GM23338 (cell line): ENCODE data around the gene KRT2. TPM values are rescaled to one million over a fixed set of nuclear protein-coding genes. Genes with fewer than 3 reads are reported as not detected.

Experiments
- ATAC-seq: fragments of 200-7000 bp; cut with Tn5 transposase; 3 replicates; pipeline ENCODE4 v1.9.1; 2020
- DNase-seq: peaks from one replicate; pipeline ENCODE4 v3.0.0-alpha.2; 2015; ENCODE audit warnings: low spot score
- H2AFZ ChIP-seq: fragments of 200-600 bp; sonication (generic); 2 replicates; pipeline ENCODE4 v1.8.0; 2016; ENCODE audit warnings: antibody characterized with exemption, mild to moderate bottlenecking, moderate library complexity
- H3F3A ChIP-seq: fragments of 200-600 bp; sonication (generic); replicated peaks from 2 replicates; pipeline ENCODE4 v1.8.0; 2017; ENCODE audit warnings: antibody characterized with exemption, mixed run types, low read depth
- H3K27ac ChIP-seq: fragments of 200-600 bp; sonication (generic); 2 replicates; pipeline ENCODE4 v1.6.1; 2016; ENCODE audit warnings: low read depth
- H3K27me3 ChIP-seq: fragments of 200-600 bp; sonication (generic); 2 replicates; pipeline ENCODE4 v1.8.0; 2016; ENCODE audit warnings: mild to moderate bottlenecking, mixed run types, moderate library complexity; ENCODE audit not compliant: insufficient read depth
- H3K36me3 ChIP-seq: fragments of 200-600 bp; sonication (generic); 2 replicates; pipeline ENCODE4 v1.8.0; 2016; ENCODE audit warnings: mild to moderate bottlenecking; ENCODE audit not compliant: insufficient read depth
- H3K4me1 ChIP-seq: fragments of 200-600 bp; sonication (generic); 2 replicates; pipeline ENCODE4 v1.8.0; 2016; ENCODE audit warnings: mild to moderate bottlenecking, moderate library complexity; ENCODE audit not compliant: insufficient read depth
- H3K4me2 ChIP-seq: fragments of 200-600 bp; sonication (generic); 2 replicates; pipeline ENCODE4 v1.7.1; 2017; ENCODE audit warnings: mixed run types
- H3K4me3 ChIP-seq: fragments of 200-600 bp; sonication (generic); 2 replicates; pipeline ENCODE4 v1.6.1; 2016; ENCODE audit warnings: mixed run types
- H3K79me2 ChIP-seq: fragments of 200-600 bp; sonication (generic); replicated peaks from 2 replicates; pipeline ENCODE4 v1.8.0; 2017; ENCODE audit warnings: mild to moderate bottlenecking; ENCODE audit not compliant: insufficient read depth
- H3K9me2 ChIP-seq: fragments of 200-600 bp; sonication (generic); 2 replicates; pipeline ENCODE4 v1.8.0; 2017; ENCODE audit not compliant: insufficient read depth
- H4K20me1 ChIP-seq: fragments of 200-600 bp; sonication (generic); replicated peaks from 2 replicates; pipeline ENCODE4 v1.8.0; 2017; ENCODE audit warnings: mild to moderate bottlenecking; ENCODE audit not compliant: insufficient read depth
- H3K27ac Mint-ChIP-seq: 2 replicates; pipeline ENCODE4 v1.8.0; 2020; ENCODE audit warnings: inconsistent platforms, mild to moderate bottlenecking, moderate library complexity, mixed read lengths
- H3K27me3 Mint-ChIP-seq: 3 replicates; pipeline ENCODE4 v1.8.0; 2022; ENCODE audit warnings: low read depth, mild to moderate bottlenecking, moderate library complexity, mixed read lengths, inconsistent platforms; ENCODE audit not compliant: insufficient read depth, poor library complexity
- H3K36me3 Mint-ChIP-seq: 3 replicates; pipeline ENCODE4 v1.8.0; 2021; ENCODE audit warnings: low read depth, mild to moderate bottlenecking, inconsistent platforms, moderate library complexity, mixed read lengths
- H3K4me1 Mint-ChIP-seq: 3 replicates; pipeline ENCODE4 v1.8.0; 2020; ENCODE audit warnings: mild to moderate bottlenecking, inconsistent platforms, mixed read lengths
- H3K4me3 Mint-ChIP-seq: 3 replicates; pipeline ENCODE4 v1.8.0; 2021; ENCODE audit warnings: moderate library complexity, mild to moderate bottlenecking, inconsistent platforms, mixed read lengths
- H3K9me3 Mint-ChIP-seq: 3 replicates; pipeline ENCODE4 v1.8.0; 2020; ENCODE audit warnings: moderate library complexity, mild to moderate bottlenecking, inconsistent platforms, mixed read lengths
- CREB1 ChIP-seq: fragments of 250-450 bp; sonication (Bioruptor Pico); IDR thresholded peaks from 2 replicates; pipeline ENCODE4 v1.5.0; 2020; ENCODE audit warnings: low read depth, mild to moderate bottlenecking, moderate library complexity
- EZH2 ChIP-seq: fragments of 200-600 bp; sonication (generic); IDR thresholded peaks from one replicate; pipeline ENCODE4 v1.8.0; 2017; ENCODE audit warnings: antibody characterized with exemption, mild to moderate bottlenecking, low read depth; ENCODE audit not compliant: unreplicated experiment
- EZH2phosphoT487 ChIP-seq: fragments of 200-600 bp; sonication (generic); IDR thresholded peaks from one replicate; pipeline ENCODE4 v1.8.1; 2018; ENCODE audit warnings: antibody characterized with exemption; ENCODE audit not compliant: unreplicated experiment
- JUNB ChIP-seq: IDR thresholded peaks from one replicate; pipeline ENCODE4 v1.6.1; 2016; ENCODE audit warnings: antibody characterized with exemption; ENCODE audit not compliant: unreplicated experiment
- NANOG ChIP-seq: IDR thresholded peaks from 2 replicates; pipeline ENCODE4 v1.6.1; 2016; ENCODE audit warnings: antibody characterized with exemption, borderline replicate concordance
- POLR2AphosphoS5 ChIP-seq: IDR thresholded peaks from 2 replicates; pipeline ENCODE4 v1.6.1; 2016; ENCODE audit warnings: antibody characterized with exemption, low read depth
- STAT1 ChIP-seq: IDR thresholded peaks from one replicate; pipeline ENCODE4 v1.6.1; 2016; ENCODE audit warnings: antibody characterized with exemption; ENCODE audit not compliant: unreplicated experiment
- ZNF114 ChIP-seq: fragments of 250-450 bp; sonication (Bioruptor Pico); IDR thresholded peaks from 2 replicates; pipeline ENCODE4 v1.5.0; 2020; ENCODE audit warnings: mild to moderate bottlenecking, moderate library complexity
- ZNF331 ChIP-seq: fragments of 250-450 bp; sonication (Bioruptor Pico); IDR thresholded peaks from 2 replicates; pipeline ENCODE4 v1.5.0; 2020; ENCODE audit warnings: low read depth, mild to moderate bottlenecking, moderate library complexity
- polyA plus RNA-seq: library from polyadenylated mRNA; unstranded; fragments of >200 nt; fragmentation: Nextera tagmentation; extraction: Ambion mirVana; gene quantifications from 2 replicates; pipeline ENCODE4 v1.2.1, GENCODE V29; 2016
- total RNA-seq: library from RNA; depleted of rRNA; stranded (reverse); fragments of >200 nt; shearing (Covaris generic); gene quantifications from 2 replicates; pipeline ENCODE4 v1.2.3, GENCODE V29; 2014
- TF ChIP-seq, protein P1 (sequence below): fragments of 250-450 bp; sonication (Bioruptor Pico); IDR thresholded peaks from 2 replicates; pipeline ENCODE4 v1.5.0; 2020; ENCODE audit warnings: mild to moderate bottlenecking, moderate library complexity
- TF ChIP-seq, protein P2 (sequence below): IDR thresholded peaks from 2 replicates; pipeline ENCODE4 v1.6.1; 2016; ENCODE audit warnings: antibody characterized with exemption
- TF ChIP-seq, protein P3 (sequence below), 2 experiments: fragments of 200-600 bp in 1 of 2; sonication (generic) in 1 of 2; conservative IDR thresholded peaks; 2 replicates each; pipeline versions ENCODE4 v1.5.1 to v1.6.1; 2016 to 2017; ENCODE audit warnings: antibody characterized with exemption in 2 of 2, low read depth in 2 of 2, mild to moderate bottlenecking in 2 of 2, moderate library complexity in 1 of 2
- TF ChIP-seq, protein P4 (sequence below): IDR thresholded peaks from one replicate; pipeline ENCODE4 v1.6.1; 2018; ENCODE audit warnings: antibody characterized with exemption; ENCODE audit not compliant: unreplicated experiment

The KRT2 gene
- total and polyA plus RNA-seq, 2 experiments from 2014 or later, result not detected

- DNase-seq (no peak), ATAC-seq (no peak)
- H3K4me3 Mint-ChIP-seq, result no peak overlapping the region
- Histone ChIP-seq H3K4me1 (peaks cover 9% of the 10 kb centered on the region), H3K27ac (no peak overlapping the region), H2AFZ (peak overlapping the region; percentile 100), H4K20me1 (no peaks in the 10 kb centered on the region), H3K9me2 (no peaks in the 10 kb centered on the region), H3K4me3 (no peak overlapping the region), H3K27me3 (peaks cover 28% of the 10 kb centered on the region), H3F3A (no peaks in the 10 kb centered on the region), H3K36me3 (no peaks in the 10 kb centered on the region), H3K4me2 (no peak overlapping the region), H3K79me2 (no peaks in the 10 kb centered on the region)
- no peaks in the 10 kb centered on the region for H3K9me3 Mint-ChIP-seq
- no peak overlapping the region for H3K27ac Mint-ChIP-seq
- TF ChIP-seq JUNB (no peak), EZH2 (no peak), ZNF114 (CRISPR knock-in tag) (no peak), CREB1 (CRISPR knock-in tag) (no peak), NANOG (no peak), ZNF331 (CRISPR knock-in tag) (no peak), EZH2phosphoT487 (no peak), POLR2AphosphoS5 (no peak), STAT1 (no peak)
- TF ChIP-seq, protein P1, sequence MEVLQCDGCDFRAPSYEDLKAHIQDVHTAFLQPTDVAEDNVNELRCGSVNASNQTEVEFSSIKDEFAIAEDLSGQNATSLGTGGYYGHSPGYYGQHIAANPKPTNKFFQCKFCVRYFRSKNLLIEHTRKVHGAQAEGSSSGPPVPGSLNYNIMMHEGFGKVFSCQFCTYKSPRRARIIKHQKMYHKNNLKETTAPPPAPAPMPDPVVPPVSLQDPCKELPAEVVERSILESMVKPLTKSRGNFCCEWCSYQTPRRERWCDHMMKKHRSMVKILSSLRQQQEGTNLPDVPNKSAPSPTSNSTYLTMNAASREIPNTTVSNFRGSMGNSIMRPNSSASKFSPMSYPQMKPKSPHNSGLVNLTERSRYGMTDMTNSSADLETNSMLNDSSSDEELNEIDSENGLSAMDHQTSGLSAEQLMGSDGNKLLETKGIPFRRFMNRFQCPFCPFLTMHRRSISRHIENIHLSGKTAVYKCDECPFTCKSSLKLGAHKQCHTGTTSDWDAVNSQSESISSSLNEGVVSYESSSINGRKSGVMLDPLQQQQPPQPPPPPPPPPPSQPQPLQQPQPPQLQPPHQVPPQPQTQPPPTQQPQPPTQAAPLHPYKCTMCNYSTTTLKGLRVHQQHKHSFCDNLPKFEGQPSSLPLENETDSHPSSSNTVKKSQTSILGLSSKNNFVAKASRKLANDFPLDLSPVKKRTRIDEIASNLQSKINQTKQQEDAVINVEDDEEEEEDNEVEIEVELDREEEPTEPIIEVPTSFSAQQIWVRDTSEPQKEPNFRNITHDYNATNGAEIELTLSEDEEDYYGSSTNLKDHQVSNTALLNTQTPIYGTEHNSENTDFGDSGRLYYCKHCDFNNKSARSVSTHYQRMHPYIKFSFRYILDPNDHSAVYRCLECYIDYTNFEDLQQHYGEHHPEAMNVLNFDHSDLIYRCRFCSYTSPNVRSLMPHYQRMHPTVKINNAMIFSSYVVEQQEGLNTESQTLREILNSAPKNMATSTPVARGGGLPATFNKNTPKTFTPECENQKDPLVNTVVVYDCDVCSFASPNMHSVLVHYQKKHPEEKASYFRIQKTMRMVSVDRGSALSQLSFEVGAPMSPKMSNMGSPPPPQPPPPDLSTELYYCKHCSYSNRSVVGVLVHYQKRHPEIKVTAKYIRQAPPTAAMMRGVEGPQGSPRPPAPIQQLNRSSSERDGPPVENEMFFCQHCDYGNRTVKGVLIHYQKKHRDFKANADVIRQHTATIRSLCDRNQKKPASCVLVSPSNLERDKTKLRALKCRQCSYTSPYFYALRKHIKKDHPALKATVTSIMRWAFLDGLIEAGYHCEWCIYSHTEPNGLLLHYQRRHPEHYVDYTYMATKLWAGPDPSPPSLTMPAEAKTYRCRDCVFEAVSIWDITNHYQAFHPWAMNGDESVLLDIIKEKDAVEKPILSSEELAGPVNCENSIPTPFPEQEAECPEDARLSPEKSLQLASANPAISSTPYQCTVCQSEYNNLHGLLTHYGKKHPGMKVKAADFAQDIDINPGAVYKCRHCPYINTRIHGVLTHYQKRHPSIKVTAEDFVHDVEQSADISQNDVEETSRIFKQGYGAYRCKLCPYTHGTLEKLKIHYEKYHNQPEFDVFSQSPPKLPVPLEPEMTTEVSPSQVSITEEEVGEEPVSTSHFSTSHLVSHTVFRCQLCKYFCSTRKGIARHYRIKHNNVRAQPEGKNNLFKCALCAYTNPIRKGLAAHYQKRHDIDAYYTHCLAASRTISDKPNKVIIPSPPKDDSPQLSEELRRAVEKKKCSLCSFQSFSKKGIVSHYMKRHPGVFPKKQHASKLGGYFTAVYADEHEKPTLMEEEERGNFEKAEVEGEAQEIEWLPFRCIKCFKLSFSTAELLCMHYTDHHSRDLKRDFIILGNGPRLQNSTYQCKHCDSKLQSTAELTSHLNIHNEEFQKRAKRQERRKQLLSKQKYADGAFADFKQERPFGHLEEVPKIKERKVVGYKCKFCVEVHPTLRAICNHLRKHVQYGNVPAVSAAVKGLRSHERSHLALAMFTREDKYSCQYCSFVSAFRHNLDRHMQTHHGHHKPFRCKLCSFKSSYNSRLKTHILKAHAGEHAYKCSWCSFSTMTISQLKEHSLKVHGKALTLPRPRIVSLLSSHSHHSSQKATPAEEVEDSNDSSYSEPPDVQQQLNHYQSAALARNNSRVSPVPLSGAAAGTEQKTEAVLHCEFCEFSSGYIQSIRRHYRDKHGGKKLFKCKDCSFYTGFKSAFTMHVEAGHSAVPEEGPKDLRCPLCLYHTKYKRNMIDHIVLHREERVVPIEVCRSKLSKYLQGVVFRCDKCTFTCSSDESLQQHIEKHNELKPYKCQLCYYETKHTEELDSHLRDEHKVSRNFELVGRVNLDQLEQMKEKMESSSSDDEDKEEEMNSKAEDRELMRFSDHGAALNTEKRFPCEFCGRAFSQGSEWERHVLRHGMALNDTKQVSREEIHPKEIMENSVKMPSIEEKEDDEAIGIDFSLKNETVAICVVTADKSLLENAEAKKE (CRISPR knock-in tag), result no peak
- TF ChIP-seq, protein P2, sequence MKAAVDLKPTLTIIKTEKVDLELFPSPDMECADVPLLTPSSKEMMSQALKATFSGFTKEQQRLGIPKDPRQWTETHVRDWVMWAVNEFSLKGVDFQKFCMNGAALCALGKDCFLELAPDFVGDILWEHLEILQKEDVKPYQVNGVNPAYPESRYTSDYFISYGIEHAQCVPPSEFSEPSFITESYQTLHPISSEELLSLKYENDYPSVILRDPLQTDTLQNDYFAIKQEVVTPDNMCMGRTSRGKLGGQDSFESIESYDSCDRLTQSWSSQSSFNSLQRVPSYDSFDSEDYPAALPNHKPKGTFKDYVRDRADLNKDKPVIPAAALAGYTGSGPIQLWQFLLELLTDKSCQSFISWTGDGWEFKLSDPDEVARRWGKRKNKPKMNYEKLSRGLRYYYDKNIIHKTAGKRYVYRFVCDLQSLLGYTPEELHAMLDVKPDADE, result no peak
- TF ChIP-seq, protein P3, sequence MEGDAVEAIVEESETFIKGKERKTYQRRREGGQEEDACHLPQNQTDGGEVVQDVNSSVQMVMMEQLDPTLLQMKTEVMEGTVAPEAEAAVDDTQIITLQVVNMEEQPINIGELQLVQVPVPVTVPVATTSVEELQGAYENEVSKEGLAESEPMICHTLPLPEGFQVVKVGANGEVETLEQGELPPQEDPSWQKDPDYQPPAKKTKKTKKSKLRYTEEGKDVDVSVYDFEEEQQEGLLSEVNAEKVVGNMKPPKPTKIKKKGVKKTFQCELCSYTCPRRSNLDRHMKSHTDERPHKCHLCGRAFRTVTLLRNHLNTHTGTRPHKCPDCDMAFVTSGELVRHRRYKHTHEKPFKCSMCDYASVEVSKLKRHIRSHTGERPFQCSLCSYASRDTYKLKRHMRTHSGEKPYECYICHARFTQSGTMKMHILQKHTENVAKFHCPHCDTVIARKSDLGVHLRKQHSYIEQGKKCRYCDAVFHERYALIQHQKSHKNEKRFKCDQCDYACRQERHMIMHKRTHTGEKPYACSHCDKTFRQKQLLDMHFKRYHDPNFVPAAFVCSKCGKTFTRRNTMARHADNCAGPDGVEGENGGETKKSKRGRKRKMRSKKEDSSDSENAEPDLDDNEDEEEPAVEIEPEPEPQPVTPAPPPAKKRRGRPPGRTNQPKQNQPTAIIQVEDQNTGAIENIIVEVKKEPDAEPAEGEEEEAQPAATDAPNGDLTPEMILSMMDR (conservative IDR thresholded peaks at IDR 0.05; ENCODE audit: low read depth in 2 of 2), result no peak
- TF ChIP-seq, protein P4, sequence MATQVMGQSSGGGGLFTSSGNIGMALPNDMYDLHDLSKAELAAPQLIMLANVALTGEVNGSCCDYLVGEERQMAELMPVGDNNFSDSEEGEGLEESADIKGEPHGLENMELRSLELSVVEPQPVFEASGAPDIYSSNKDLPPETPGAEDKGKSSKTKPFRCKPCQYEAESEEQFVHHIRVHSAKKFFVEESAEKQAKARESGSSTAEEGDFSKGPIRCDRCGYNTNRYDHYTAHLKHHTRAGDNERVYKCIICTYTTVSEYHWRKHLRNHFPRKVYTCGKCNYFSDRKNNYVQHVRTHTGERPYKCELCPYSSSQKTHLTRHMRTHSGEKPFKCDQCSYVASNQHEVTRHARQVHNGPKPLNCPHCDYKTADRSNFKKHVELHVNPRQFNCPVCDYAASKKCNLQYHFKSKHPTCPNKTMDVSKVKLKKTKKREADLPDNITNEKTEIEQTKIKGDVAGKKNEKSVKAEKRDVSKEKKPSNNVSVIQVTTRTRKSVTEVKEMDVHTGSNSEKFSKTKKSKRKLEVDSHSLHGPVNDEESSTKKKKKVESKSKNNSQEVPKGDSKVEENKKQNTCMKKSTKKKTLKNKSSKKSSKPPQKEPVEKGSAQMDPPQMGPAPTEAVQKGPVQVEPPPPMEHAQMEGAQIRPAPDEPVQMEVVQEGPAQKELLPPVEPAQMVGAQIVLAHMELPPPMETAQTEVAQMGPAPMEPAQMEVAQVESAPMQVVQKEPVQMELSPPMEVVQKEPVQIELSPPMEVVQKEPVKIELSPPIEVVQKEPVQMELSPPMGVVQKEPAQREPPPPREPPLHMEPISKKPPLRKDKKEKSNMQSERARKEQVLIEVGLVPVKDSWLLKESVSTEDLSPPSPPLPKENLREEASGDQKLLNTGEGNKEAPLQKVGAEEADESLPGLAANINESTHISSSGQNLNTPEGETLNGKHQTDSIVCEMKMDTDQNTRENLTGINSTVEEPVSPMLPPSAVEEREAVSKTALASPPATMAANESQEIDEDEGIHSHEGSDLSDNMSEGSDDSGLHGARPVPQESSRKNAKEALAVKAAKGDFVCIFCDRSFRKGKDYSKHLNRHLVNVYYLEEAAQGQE, result no peak
- no peaks in the 10 kb centered on the region for H3K36me3 Mint-ChIP-seq
- H3K4me1 Mint-ChIP-seq, result peaks cover 8% of the 10 kb centered on the region
- H3K27me3 Mint-ChIP-seq, result peaks cover 30% of the 10 kb centered on the region
These were observed 37.9 kb upstream of the KRT2 start for GRCh38 chr12:52689936-52690335.
